NT2/D1 (cell line): ENCODE results near the gene DTD1.

ENCODE experiments used
- SUZ12 ChIP-seq: IDR thresholded peaks from 2 replicates; pipeline ENCODE4 v1.6.1; 2011; ENCODE audit not compliant: insufficient read length, insufficient read depth; ENCODE audit errors: extremely low read depth
- YY1 ChIP-seq: IDR thresholded peaks from 2 replicates; pipeline ENCODE4 v1.6.1; 2011; ENCODE audit not compliant: insufficient read length, insufficient read depth

GRCh38 chr20:18802012-18802634, 214.3 kb downstream of the DTD1 start:
- no peak for TF ChIP-seq YY1
- TF ChIP-seq SUZ12, result no peak
